ENCODE results near the gene SPATA31D4. TPM values are rescaled to one million over a fixed set of nuclear protein-coding genes. Genes with fewer than 3 reads are reported as not detected.

Gene SPATA31D4
- total and polyA plus RNA-seq, 10 of the 15 experiments (the other 5 are each of a cell fraction or from before 2014, with no cell fraction given), result not detected

DNA sequence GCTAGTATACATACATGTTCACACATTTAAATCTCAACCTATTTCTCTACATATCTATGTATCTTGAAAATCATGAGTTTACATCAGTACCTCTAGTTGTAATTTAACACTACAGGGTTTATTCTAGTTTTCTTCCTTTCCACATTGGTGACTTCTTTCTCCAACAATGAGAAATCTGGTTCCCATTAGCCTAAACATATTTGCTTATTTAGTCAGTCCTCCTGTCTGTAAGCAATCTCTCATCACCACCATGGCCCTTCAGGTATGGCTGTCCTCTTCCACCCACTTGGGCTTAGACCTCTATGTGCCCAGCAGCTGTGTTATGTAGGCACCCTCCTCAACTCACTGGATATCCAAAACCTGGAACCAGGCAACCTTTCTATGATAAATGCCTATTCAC, 52.3 kb downstream of the SPATA31D4 start (continued):
- TF ChIP-seq, protein P1, sequence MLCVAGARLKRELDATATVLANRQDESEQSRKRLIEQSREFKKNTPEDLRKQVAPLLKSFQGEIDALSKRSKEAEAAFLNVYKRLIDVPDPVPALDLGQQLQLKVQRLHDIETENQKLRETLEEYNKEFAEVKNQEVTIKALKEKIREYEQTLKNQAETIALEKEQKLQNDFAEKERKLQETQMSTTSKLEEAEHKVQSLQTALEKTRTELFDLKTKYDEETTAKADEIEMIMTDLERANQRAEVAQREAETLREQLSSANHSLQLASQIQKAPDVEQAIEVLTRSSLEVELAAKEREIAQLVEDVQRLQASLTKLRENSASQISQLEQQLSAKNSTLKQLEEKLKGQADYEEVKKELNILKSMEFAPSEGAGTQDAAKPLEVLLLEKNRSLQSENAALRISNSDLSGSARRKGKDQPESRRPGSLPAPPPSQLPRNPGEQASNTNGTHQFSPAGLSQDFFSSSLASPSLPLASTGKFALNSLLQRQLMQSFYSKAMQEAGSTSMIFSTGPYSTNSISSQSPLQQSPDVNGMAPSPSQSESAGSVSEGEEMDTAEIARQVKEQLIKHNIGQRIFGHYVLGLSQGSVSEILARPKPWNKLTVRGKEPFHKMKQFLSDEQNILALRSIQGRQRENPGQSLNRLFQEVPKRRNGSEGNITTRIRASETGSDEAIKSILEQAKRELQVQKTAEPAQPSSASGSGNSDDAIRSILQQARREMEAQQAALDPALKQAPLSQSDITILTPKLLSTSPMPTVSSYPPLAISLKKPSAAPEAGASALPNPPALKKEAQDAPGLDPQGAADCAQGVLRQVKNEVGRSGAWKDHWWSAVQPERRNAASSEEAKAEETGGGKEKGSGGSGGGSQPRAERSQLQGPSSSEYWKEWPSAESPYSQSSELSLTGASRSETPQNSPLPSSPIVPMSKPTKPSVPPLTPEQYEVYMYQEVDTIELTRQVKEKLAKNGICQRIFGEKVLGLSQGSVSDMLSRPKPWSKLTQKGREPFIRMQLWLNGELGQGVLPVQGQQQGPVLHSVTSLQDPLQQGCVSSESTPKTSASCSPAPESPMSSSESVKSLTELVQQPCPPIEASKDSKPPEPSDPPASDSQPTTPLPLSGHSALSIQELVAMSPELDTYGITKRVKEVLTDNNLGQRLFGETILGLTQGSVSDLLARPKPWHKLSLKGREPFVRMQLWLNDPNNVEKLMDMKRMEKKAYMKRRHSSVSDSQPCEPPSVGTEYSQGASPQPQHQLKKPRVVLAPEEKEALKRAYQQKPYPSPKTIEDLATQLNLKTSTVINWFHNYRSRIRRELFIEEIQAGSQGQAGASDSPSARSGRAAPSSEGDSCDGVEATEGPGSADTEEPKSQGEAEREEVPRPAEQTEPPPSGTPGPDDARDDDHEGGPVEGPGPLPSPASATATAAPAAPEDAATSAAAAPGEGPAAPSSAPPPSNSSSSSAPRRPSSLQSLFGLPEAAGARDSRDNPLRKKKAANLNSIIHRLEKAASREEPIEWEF (IDR thresholded peaks at IDR 0.05; ENCODE audit: insufficient replicate concordance, low read depth, low read length), result no peak
- TF ChIP-seq ATF2 (IDR thresholded peaks at IDR 0.05; ENCODE audit: low read length) (no peak), ZBTB4 (CRISPR knock-in tag; IDR thresholded peaks at IDR 0.05) (no peak), ZNF384 (IDR thresholded peaks at IDR 0.05; ENCODE audit: borderline replicate concordance, low read depth, low read length) (no peak), CBFB (IDR thresholded peaks at IDR 0.05; ENCODE audit: low read depth) (no peak), TARDBP (IDR thresholded peaks at IDR 0.05; ENCODE audit: borderline replicate concordance) (no peak), BCL11A (IDR thresholded peaks at IDR 0.05; ENCODE audit: low read depth, low read length) (no peak), E4F1 (IDR thresholded peaks at IDR 0.05; ENCODE audit: borderline replicate concordance, partially characterized antibody) (no peak)
